Measurements from ENCODE around the gene CCL16. TPM values are rescaled to one million over a fixed set of nuclear protein-coding genes. Genes with fewer than 3 reads are reported as not detected.
"Not testable (repeated sequence)": the region's sequence is repeated elsewhere in the genome, so short reads cannot be mapped to it uniquely, and the experiment has no call there.

CCL16 gene
- total RNA-seq, 2 experiments from 2014 or later, result not detected

DNA sequence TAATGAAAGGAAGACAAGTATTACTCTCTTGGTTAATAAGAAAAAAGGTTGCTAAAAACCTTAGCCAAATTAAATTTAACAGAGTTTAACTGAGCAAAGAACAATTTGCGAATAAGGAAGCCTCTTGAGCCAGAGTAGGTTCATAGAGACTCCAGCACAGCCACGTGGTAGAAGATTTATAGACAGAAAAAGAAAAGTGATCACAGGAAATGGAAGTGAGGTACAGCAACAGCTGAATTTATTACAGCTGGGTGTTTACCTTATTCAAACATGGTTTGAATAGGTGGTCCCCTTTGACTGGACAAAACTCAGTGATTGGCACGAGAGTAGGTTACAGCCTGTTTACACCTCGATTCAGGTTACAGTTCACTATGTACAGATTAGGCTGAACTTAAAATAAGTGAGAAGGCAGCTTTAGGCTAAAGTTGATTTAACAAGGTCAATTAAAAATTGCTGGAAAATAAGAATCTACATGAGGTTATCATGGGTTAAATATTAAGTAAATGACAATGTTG, 23.4 kb upstream of the CCL16 start:
- Mint-ChIP-seq H3K4me3 (no peak overlapping the region), H3K9me3 (ENCODE audit: insufficient read depth) (no peaks in the 10 kb centered on the region), H3K27me3 (ENCODE audit: low read depth) (peaks cover 2% of the 10 kb centered on the region), H3K4me1 (ENCODE audit: low read depth) (peaks cover 7% of the 10 kb centered on the region), H3K27ac (no peak overlapping the region), H3K36me3 (ENCODE audit: low read depth) (no peaks in the 10 kb centered on the region)
- POLR2A ChIA-PET, result interaction anchor here (0.6 to 1.1 kb wide), 2 partner anchors 14 to 62 kb away, joined by 3 to 4 read pairs; no protein-coding TSS in a partner anchor
- ATAC-seq (no peak), DNase-seq (no peak)
- CTCF ChIA-PET, result interaction anchor here (0.9 to 2.7 kb wide), 9 partner anchors 11 to 155 kb away, joined by 3 to 16 read pairs (median 4); no protein-coding TSS in a partner anchor

DNA sequence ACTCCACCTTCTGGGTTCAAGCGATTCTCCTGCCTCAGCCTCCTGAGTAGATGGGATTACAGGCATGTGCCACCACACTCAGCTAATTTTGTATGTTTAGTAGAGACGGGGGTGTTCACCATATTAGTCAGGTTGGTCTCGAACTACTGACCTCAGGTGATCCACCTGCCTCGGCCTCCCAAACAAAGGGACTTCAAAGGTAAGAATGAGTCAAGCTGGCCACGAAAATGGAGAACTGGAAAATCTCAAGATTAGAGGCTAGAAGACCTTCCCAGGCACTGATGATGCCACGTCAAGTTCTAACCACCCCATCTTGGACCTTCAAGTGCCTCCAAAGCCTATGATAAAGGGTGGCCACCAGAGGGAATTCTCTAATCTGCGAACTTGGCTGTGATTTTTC, 21.3 kb upstream of the CCL16 start:
- Mint-ChIP-seq H3K4me1 (ENCODE audit: low read depth) (peaks cover 7% of the 10 kb centered on the region), H3K27me3 (ENCODE audit: low read depth) (peaks cover 2% of the 10 kb centered on the region), H3K9me3 (ENCODE audit: insufficient read depth) (no peaks in the 10 kb centered on the region), H3K36me3 (ENCODE audit: low read depth) (no peaks in the 10 kb centered on the region), H3K4me3 (no peak overlapping the region), H3K27ac (no peak overlapping the region)
- CTCF ChIA-PET, result interaction anchor here (1.9 kb wide), 1 partner anchor 146 kb away, joined by 5 read pairs; no protein-coding TSS in a partner anchor
- ATAC-seq (no peak), DNase-seq (no peak)
- POLR2A ChIA-PET, result no interaction called here

DNA sequence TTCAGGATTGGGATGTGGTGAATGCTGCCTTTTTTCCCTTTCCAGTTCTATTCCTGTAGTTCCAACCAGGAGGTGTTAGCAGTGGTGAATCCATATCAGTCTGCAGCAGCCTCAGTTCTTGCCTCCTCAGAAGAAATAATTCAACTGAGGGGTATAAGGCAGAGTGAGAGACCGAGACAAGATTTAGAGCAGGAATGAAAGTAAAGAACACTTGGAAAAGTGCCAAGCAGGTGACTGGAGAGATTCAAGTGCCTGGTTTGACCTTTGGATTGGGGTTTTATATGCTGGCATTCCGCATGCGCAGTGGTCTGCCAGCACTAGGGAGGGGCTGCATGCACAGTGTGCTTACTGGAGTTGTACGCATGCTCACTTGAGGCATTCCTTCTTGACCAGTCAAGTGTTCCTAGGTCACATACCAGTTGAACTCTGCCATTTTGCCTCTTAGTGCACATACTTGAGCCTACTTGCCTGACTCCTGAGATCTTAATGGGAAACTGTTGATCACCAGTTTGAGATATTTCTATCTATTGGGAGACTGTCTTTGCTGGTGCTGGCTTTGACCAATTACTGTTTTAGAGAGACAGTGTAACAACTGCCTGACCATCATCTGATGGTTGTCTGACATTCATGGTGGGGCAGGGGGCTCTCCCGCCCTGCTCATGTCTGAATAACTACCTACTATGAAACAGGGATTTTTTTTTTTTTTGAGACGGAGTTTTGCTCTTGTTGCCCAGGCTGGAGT, 20.7 kb upstream of the CCL16 start:
- CTCF ChIA-PET, result interaction anchor here (1.2 to 1.9 kb wide), 2 partner anchors 9 to 147 kb away, joined by 3 to 5 read pairs; no protein-coding TSS in a partner anchor

DNA sequence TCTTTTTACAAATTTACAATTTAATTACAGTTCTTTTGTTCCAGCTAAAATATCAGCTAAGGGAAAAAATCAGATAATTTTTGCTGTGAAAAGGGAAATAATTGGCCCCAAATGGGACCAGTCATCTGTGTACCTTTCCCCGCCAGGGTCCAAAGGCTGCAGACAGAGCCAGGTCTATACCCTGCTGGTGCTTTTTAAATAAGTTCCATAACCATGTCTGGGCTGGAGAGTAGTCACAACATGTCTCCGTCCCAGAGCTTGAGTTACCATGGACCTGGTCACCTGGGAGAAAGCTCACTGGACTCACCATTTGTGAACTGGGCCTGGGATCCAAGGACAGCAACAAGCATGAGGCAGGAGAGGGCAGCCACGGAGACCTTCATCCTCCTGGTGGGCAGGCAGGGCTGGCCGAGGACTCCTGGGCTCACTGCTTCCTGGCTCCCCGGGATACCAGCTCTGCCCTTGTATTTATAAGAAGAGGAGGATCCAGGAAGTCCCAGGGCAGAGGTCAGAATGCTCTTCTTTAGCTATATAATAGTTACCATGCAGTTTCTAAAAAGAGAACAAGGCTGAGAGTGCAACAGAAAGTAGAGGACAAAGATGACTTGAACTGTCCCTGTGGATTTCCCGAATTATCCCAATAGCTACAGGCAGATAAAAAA, 19.9 kb upstream of the CCL16 start, which contains the start of gene CCL15:
CCL15 (minus strand) TSS at position 444 of the 662 bp plus-strand sequence; CDS start at position 383, 61 bp downstream.
- no peak for DNase-seq
- ATAC-seq, result no peak
- H3K27ac Mint-ChIP-seq, result no peak within 1 kb of the TSS
- POLR2A ChIA-PET, result no interaction called here
- H3K27me3 Mint-ChIP-seq (ENCODE audit: low read depth), result peaks cover 10% of the 10 kb centered on the region
- peaks cover 7% of the 10 kb centered on the region for H3K4me1 Mint-ChIP-seq (ENCODE audit: low read depth)
- no peaks in the 10 kb centered on the region for H3K36me3 Mint-ChIP-seq (ENCODE audit: low read depth)
- no peak within 1 kb of the TSS for H3K4me3 Mint-ChIP-seq
- CTCF ChIA-PET, result interaction anchor here (1.2 to 1.9 kb wide), 2 partner anchors 8 to 148 kb away, joined by 3 to 5 read pairs; no protein-coding TSS in a partner anchor
- no peaks in the 10 kb centered on the region for H3K9me3 Mint-ChIP-seq (ENCODE audit: insufficient read depth)

More for the DNA sequence above, 20.7 kb upstream of the CCL16 start:
- POLR2A ChIA-PET, result no interaction called here
- H3K27me3 Mint-ChIP-seq (ENCODE audit: low read depth), result peaks cover 3% of the 10 kb centered on the region
- H3K27ac Mint-ChIP-seq, result no peak overlapping the region
- ATAC-seq (no peak), DNase-seq (no peak)
- H3K9me3 Mint-ChIP-seq (ENCODE audit: insufficient read depth), result no peaks in the 10 kb centered on the region
- H3K36me3 Mint-ChIP-seq (ENCODE audit: low read depth), result no peaks in the 10 kb centered on the region
- H3K4me3 Mint-ChIP-seq, result no peak overlapping the region
- H3K4me1 Mint-ChIP-seq (ENCODE audit: low read depth), result peaks cover 7% of the 10 kb centered on the region

DNA sequence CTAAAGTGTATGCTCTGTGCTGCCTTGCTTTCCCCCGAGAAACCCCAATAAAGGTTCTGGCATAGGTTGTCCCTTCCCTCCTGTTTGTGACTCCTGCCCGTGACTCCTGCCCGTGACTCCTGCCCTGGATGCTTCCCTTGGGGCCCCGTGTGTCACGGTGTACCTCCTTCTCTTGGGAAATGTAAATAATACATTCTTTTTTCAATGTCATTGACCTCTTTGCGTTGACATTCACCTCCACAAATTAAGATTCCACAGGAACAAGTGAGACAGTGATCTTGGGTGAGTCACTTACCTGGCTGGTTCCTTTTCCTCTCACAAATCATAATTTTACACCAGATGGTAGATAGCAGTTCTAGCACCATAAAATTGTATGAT, 19.4 kb upstream of the CCL16 start:
- CTCF ChIA-PET, result interaction anchor here (1.2 to 1.9 kb wide), 2 partner anchors 8 to 148 kb away, joined by 3 to 5 read pairs; no protein-coding TSS in a partner anchor
- H3K27ac Mint-ChIP-seq, result no peak overlapping the region
- no peak for DNase-seq
- H3K9me3 Mint-ChIP-seq (ENCODE audit: insufficient read depth), result no peaks in the 10 kb centered on the region
- H3K4me1 Mint-ChIP-seq (ENCODE audit: low read depth), result peaks cover 7% of the 10 kb centered on the region
- no peak overlapping the region for H3K4me3 Mint-ChIP-seq
- ATAC-seq, result no peak
- H3K36me3 Mint-ChIP-seq (ENCODE audit: low read depth), result no peaks in the 10 kb centered on the region
- H3K27me3 Mint-ChIP-seq (ENCODE audit: low read depth), result peaks cover 11% of the 10 kb centered on the region
- POLR2A ChIA-PET, result no interaction called here

DNA sequence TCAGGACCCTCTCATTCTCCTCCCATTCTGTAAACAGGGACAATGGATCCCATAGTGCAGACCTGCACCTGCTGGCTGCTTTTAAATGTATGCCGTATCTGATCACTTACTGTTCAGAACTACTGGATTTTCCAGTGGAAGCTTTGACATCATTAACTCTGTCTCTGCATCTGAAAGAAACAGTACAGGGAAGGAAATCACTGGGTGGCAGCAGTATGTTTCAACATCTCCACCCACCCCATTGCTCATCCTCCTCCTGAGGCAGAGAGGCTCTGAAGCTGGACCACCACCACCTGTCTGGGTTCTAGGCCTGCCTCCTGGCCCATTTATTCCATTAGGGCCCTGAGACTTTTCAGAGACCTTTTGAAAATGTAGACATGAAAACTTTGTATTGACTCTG, 17.5 kb upstream of the CCL16 start:
- no peak overlapping the region for H3K27ac Mint-ChIP-seq
- no peaks in the 10 kb centered on the region for H3K4me1 Mint-ChIP-seq (ENCODE audit: low read depth)
- no peak for DNase-seq
- H3K27me3 Mint-ChIP-seq (ENCODE audit: low read depth), result peaks cover 28% of the 10 kb centered on the region
- ChIA-PET POLR2A (no interaction called here), CTCF (no interaction called here)
- H3K4me3 Mint-ChIP-seq, result no peak overlapping the region
- H3K9me3 Mint-ChIP-seq (ENCODE audit: insufficient read depth), result no peaks in the 10 kb centered on the region
- H3K36me3 Mint-ChIP-seq (ENCODE audit: low read depth), result no peaks in the 10 kb centered on the region
- no peak for ATAC-seq

DNA sequence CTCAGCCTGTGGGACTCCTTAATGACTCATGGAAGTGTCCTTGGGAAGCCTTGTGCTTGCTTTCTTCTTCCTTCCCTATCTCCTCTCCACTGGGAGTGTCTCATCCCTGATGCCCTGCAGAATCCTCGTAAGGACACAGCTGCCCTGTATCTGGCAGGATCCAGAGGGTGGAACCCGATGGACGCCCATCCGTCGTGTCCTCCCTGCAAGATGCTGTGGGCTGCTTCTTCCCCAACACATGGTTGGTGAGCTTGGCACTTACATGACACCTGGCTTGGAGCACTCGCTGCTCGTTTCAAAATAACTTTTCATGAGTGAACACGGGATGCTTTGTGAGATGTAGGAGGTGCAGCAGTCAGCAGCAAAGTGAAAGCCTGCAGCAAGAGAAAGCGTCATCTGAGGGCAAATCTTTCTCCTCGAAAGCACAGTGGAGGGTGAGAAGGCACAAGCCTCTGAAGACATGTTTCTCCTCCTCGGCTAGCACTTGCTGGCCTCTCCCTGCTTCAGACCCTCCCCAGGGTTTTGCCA, 16.8 kb upstream of the CCL16 start:
- Mint-ChIP-seq H3K9me3 (ENCODE audit: insufficient read depth) (no peaks in the 10 kb centered on the region), H3K27me3 (ENCODE audit: low read depth) (peaks cover 28% of the 10 kb centered on the region), H3K27ac (no peak overlapping the region), H3K36me3 (ENCODE audit: low read depth) (no peaks in the 10 kb centered on the region), H3K4me3 (no peak overlapping the region), H3K4me1 (ENCODE audit: low read depth) (no peaks in the 10 kb centered on the region)
- DNase-seq, result no peak
- no peak for ATAC-seq
- CTCF ChIA-PET, result no interaction called here
- POLR2A ChIA-PET, result no interaction called here

DNA sequence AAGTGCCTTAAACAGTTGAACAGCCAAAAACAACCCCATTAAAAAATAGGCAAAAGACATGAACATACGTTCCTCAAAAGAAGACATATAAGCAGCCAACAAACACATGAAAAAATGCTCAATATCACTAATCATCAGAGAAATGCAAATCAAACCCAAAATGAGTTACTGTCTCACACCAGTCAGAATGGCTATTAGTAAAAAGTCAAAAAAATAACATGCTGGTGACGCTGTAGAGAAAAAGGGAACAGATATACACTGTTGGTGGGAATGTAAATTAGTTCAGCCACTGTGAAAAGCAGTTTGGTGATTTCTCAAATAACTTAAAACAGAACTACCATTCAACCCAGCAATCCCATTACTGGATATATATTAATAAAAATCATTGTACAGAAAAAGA, 14.0 kb upstream of the CCL16 start:
- CTCF ChIA-PET, result interaction anchor here (1.1 kb wide), 1 partner anchor 22 kb away, joined by 3 read pairs; no protein-coding TSS in a partner anchor
- POLR2A ChIA-PET; H3K4me3 Mint-ChIP-seq; H3K4me1 Mint-ChIP-seq (ENCODE audit: low read depth); H3K9me3 Mint-ChIP-seq (ENCODE audit: insufficient read depth); DNase-seq; H3K36me3 Mint-ChIP-seq (ENCODE audit: low read depth); ATAC-seq; H3K27ac Mint-ChIP-seq: not testable (repeated sequence)
- H3K27me3 Mint-ChIP-seq (ENCODE audit: low read depth), result peaks cover 30% of the 10 kb centered on the region

DNA sequence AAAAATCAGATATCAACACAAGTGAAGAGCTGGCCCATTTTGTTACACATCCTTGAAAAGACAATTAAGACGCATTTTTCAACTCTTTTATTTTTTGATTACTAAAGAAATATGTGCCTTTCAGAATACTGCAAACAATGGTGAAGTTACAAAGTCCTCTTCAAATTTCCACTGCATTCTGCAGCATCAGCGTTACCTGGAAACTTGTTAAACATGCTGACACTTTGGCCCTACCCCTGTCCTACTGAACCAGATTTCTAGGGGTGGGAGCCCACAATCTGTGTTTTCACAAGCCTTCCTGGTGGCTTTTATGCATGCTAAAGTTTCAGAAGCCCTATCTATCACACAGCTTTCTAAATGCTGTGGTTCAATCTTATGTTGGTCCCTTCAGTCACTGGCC, 9.8 kb upstream of the CCL16 start:
- Mint-ChIP-seq H3K36me3 (ENCODE audit: low read depth) (peaks cover 3% of the 10 kb centered on the region), H3K4me1 (ENCODE audit: low read depth) (no peaks in the 10 kb centered on the region), H3K4me3 (no peak overlapping the region), H3K27ac (no peak overlapping the region), H3K9me3 (ENCODE audit: insufficient read depth) (peaks cover 5% of the 10 kb centered on the region), H3K27me3 (ENCODE audit: low read depth) (peaks cover 25% of the 10 kb centered on the region)
- ChIA-PET CTCF (interaction anchor here (0.6 to 1.2 kb wide), 3 partner anchors 15 to 158 kb away, joined by 3 to 6 read pairs (median 3); no protein-coding TSS in a partner anchor), POLR2A (no interaction called here)
- ATAC-seq, result no peak
- no peak for DNase-seq

DNA sequence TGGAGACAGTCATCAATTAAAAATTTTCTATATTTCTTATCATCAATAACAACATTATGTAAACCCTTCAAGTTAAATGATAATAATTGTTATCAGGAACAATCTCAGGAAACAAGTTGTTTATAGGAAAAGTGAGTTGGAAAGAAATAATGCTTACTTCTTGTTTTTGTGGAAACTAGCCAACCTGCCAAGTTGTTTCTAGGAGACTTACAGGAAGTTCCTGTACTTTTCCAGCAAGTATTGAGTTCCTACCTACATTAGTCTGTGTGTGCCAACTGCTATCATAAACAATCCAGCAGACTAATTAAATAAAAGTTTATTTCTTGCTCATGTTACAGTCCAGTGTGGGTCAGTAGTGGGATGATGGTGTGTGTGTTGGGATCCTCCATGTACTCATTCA, 6.9 kb upstream of the CCL16 start:
- ATAC-seq (no peak), DNase-seq (no peak)
- Mint-ChIP-seq H3K9me3 (ENCODE audit: insufficient read depth) (peaks cover 5% of the 10 kb centered on the region), H3K4me1 (ENCODE audit: low read depth) (no peaks in the 10 kb centered on the region), H3K36me3 (ENCODE audit: low read depth) (peaks cover 3% of the 10 kb centered on the region), H3K27me3 (ENCODE audit: low read depth) (peaks cover 11% of the 10 kb centered on the region), H3K4me3 (no peak overlapping the region), H3K27ac (no peak overlapping the region)
- POLR2A ChIA-PET, result no interaction called here
- CTCF ChIA-PET, result interaction anchor here (1.5 to 3.8 kb wide), 3 partner anchors 11 to 19 kb away, joined by 4 to 19 read pairs (median 6); no protein-coding TSS in a partner anchor

DNA sequence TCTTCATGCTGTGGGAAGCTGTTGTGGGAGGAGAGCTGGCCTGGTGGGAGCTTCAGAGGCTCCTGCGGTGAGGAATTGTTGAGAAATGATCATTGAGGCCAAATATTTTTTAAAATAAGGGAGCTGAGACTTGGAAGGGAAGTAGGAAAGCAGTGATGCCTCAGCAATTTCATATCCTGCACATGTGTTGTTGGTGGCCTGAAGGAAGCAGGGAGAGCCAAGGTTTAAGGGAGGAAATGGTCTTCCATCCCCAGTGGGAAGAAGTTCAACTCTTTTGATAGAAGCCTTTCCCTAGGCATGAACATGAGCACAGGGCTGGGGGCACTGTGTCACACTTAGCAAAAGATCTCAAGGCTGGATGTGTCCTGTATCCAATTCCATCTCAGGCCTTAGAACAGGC, 5.3 kb upstream of the CCL16 start, which contains the start of gene CCL14:
CCL14 (minus strand) TSS at position 87 of the 400 bp plus-strand sequence; CDS start at position 7, 80 bp downstream.
- Mint-ChIP-seq H3K27me3 (ENCODE audit: low read depth) (peaks cover 7% of the 10 kb centered on the region), H3K4me3 (no peak within 1 kb of the TSS), H3K36me3 (ENCODE audit: low read depth) (peaks cover 3% of the 10 kb centered on the region), H3K4me1 (ENCODE audit: low read depth) (no peaks in the 10 kb centered on the region), H3K9me3 (ENCODE audit: insufficient read depth) (peaks cover 5% of the 10 kb centered on the region), H3K27ac (no peak within 1 kb of the TSS)
- DNase-seq (no peak), ATAC-seq (no peak)
- ChIA-PET CTCF (interaction anchor here (3.8 kb wide), 1 partner anchor 11 kb away, joined by 19 read pairs; no protein-coding TSS in a partner anchor), POLR2A (no interaction called here)

Measured in activated CD8-positive, alpha-beta T cell treated with anti-CD3 and anti-CD28 coated beads, Interleukin-2, amount 10 ng/mL, durations not matched to agents 7 days and 5 days (primary cell).